Kidney capillary endothelial cell (primary cell): ENCODE results near the gene APBA2.

Experiments used
- DNase-seq: peaks from one replicate; pipeline ENCODE4 v3.0.0-alpha.2; 2018; ENCODE audit warnings: low spot score

APBA2 gene

DNA sequence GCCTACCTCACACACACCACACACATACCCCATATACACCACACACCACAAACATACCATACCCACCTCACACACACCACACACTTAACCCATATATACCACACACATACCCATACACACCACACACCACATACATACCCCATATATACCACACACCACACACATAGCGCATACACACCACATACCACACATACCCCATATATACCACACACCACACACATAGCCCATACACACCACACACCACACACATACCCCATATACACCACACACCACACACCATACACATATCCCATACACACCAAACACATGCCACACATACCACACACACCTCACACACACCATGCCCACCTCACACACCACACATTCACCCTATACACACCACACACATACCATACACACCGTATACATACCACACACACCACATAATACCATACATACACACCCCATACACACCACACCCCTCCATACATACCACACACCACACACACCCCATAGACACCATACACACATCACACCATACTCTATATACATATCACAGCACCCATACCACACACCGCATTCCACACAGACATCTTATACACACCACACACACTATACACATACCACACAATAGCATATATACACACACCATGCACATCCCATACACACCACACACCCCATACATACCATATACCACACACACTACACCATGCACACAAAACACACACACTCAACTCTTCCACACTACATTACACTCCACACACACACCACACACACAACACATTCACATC, 29.5 kb downstream of the APBA2 start:
- no peak for DNase-seq

- DNase-seq: no peak
Measured at GRCh38 chr15:28915935-28916334, 30.2 kb downstream of the APBA2 start.

DNA sequence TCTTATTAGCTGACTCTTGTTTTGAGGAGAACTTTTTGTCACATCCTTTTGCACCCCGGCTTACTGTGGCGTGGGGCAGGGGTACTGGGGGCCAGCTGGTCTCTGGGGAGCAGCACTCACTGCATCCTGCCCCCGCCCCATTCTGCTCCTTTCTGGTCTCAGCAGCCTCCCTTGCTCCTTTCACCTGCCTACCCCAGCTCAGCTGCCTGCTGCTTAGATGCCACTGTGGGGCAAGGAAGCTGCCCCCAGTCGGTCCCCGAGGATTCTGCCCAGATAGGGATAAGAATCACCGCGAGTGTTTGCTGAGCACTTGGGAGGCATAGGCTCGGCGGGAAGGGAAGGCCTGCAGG, 32.0 kb downstream of the APBA2 start:
- no peak for DNase-seq

DNA sequence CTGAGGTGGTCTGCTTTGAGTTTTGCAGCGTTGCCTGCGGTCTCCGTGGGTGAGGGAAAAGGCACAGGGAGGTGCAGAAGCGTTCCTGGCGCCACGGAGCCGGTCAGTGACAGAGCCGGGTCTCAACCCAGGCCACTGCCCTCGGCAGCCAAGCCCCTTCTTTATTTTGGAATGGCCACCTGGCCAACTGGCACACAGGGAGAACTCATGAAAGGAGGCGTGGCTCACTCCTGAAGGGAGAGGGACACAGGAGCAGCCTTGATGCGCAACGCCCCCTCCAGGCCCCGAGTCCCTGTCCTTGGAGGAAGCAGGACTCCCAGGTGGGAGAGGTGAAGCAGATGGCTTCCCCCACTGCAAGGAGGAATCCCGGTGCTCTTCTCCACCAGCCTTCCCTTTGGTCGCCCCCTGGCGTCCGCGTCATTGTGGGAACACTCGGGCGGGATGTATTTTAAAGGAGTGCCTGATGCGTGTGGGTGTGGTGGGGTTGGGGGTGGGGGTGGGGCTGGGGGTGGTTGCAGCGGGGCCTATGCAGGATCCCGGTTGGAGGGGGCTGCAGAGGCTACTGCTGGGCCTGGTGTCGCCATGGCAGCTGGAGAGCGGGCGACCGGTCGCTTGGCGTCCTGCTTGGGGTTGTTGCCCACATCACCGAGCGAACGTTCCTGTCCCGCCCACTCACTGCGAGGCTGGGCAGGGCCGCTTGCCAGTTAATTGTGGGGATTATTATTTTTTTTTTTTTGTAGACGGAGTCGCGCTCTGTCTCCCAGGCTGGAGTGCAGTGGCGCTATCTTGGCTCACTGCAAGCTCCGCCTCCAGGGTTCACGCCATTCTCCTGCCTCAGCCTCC, 32.6 kb downstream of the APBA2 start:
- DNase-seq: no peak

- DNase-seq: no peak
Measured at GRCh38 chr15:28919201-28919635, 33.4 kb downstream of the APBA2 start.

DNA sequence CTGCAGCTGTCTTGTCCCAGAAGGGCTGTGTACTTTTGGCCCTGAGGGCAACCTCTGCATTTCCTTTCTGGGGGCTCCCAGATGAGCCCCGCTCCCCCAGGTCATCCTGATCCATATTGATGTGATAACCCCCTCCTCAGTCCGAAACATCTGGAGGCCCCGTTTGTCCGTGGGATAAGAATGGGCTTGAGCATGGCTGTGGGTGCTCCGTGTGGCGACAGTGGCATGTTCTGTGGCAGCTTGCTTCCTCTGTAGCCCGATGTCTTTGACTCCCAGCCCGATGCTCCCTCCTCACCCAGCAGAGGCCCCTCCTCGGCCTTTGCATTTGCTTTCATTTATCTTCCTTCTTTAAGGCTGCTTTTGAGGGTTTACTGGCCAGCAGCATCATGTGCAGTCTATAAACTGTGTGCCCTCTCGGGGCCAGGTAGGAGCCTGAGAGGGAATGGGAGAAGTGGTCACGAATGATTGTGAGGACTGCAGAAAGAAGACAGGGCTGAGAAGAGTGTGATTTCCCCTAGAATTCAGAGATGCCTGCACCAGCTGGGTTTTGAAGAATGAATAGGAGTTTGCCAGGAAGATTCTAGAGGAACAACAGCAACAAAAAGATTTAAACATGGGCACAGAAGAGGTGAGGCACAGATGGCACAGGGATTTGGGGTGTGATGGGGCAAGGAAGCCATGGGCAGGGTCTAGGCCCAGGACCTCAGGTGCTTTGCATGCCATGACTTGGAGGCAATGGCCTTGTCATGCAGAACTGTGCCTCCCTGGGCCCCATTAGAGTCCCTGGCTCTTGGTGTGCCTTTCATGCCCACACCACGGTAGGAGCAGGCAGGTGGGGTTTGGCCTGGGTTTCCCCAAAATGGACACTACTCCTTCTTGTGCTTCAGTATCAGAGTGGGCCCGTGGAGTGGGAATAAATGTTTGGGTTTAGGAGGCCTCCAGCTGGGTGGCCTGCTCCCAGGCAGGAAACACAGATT, 34.2 kb downstream of the APBA2 start:
- DNase-seq: no peak

DNA sequence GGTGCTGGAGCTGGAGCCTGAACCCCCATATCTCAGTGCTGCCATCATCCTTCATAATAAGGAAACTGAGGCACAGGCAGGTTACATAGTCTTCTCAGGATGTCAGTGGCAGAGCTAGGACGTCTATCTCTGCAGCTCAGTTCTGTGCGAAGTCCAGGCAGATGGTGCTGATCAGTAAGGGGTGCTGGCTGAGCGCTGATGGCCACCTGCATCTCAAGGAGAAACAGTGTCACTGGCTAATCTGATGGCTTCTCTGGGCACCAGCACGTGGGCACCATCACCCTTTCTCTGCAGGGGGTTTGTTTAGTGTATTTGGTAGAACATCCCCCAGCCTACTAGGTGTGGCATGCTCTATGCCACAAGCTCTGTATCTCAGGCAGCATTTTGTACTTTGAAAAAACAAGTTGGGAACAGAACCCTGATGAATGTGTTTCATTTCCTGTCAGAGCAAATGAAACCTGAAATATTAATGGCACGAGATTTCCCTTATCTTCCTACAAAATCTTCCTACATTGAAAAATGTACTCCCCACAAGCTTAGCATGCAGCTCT, 35.1 kb downstream of the APBA2 start:
- no peak for DNase-seq

DNA sequence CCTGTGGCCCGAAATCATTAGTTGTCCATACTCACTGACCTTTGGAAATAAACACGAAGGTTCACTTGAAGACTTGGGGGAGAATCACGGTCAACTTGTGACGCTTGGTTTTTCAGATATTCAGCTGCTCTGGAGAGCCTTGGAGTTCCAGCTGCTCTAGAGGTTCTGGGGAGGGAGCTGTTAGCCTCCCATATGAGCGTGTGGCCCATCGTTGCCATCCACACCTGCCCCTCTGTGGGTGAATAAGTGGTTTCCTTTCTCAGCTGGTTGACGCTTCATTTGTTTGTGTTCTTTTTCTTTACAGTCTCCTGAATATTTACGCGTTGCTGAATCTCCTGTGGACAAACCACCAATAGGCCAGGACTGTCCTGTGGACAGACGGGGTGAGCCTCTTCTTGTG, 35.6 kb downstream of the APBA2 start:
- no peak for DNase-seq

- no peak for DNase-seq
Measured at GRCh38 chr15:28921919-28922706, 36.3 kb downstream of the APBA2 start.

DNA sequence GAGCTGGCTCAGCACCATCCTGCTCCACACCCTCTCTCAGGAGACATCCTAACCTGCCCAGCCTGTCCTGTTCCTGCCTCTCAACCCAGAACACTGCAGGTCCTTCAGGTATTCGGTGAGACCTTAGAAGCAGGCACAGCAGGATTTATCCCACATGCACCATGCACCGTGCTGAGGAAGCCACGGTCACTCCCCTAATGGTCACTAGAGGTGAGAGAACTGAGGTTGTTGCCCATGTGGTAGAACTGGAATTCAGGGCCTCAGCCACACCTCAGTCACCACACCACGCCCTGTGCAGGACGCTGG, 36.9 kb downstream of the APBA2 start:
- no peak for DNase-seq

DNA sequence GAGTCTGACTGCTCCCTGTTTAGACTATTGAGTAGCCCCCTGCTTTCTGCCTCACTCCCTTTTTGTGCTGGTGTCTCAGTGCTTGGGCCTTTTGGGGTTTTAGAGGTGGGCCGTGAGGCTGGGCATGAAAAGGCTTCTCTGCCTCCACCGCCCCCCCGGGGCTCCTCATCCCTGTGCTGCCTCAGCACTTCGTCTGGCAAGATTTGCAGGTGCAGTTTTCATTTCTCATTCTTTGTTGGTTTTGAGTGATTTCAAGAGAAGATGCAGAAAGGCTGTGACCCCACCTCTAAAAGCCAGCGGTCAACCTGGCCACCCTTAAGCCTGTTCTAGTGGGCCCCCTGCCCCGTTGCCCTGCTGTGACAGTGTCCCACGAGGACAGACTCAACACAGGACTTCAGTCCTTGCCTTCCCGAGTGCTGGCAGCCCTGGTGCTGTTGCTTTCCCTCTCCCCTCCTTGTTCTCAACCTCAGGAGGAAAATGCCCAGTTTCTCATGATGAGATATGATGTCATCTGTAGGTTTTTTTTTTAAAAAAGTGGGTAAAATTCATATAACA, 38.0 kb downstream of the APBA2 start:
- DNase-seq: no peak

- DNase-seq: no peak
Measured at GRCh38 chr15:28927043-28927442, 41.3 kb downstream of the APBA2 start.

- no peak for DNase-seq
Measured at GRCh38 chr15:28929200-28929599, 43.4 kb downstream of the APBA2 start.

GRCh38 chr15:28930011-28930410, 44.2 kb downstream of the APBA2 start:
- DNase-seq: no peak

- DNase-seq: no peak
Measured at GRCh38 chr15:28930476-28931291, 44.9 kb downstream of the APBA2 start.

DNA sequence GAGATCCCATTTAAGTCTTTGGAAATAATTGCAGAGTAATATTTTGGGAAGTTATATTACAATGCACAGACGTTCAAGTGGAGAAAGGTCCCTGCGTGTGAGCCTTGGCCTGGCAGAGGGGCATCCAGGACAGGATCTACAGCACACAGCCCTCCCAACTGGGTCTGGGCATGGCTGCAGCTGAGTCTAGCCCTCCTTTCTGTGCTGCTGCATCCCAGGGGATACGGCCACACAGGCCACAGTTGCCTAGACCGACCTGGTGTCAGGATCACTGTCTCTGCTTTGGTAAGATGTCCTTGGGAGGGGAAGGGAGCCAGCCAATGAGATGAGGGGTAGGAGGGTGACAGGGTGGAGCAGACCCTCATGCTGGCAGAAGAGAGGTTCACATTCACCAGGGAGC, 46.1 kb downstream of the APBA2 start:
- DNase-seq: no peak

GRCh38 chr15:28932361-28932760, 46.6 kb downstream of the APBA2 start:
- DNase-seq: no peak

- no peak for DNase-seq
Measured at GRCh38 chr15:28933710-28934445, 48.1 kb downstream of the APBA2 start.

DNA sequence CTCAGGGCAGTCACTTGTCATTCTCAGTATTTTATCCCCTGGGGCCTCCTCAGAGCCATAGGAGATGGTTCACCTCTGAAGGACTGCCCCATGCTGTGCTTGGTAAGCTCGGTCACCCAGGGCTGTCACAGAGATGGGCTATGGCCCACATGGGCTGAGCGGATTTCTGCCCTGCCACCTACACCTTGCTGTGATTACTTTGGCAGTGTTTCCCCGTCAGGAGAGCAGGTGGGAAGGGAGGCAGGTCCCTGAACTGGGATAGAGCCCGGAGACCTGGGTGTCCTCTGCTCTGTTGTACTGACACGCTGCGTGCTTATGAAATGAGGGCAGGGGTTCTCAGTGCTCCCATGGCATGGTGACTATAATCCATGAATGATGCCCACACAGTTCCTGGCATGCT, 48.9 kb downstream of the APBA2 start:
- DNase-seq: no peak
